ENCODE results near the gene TOGARAM2.
"Not testable (repeated sequence)": the region's sequence is repeated elsewhere in the genome, so short reads cannot be mapped to it uniquely, and the experiment has no call there.

TOGARAM2 gene

DNA sequence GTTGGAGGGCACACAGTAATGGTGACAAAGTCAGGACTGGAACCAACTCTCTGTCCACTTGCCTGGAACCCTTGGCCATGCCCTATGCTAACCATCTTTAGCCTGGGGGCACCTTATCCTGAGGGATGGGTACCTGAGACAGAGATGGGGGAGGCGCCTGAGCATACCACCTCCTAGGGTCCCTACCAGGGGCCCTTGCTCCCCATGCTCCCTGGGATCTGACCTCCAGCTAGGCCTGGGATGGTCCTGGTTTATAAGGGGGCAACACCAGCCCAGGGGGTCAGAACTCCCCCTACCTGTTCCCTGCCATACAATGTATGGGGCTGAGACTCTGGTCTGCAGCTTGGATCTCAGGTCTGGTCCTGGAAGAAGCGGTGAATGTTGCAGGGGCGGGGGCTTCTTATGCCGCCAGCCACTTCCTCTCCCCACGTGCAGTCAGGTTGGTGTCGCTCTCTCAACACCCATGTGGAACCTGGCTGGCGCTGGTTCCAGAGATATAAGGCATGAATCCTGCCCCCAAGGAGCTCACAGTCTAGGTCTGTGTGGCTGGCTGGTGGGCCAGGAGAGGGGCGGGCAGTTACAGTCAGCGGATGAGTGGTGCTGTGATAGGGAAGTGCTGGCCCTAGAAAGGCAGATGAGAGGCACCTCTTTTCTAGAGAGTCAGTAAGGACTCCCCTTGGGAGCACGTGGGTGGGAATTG is 3.8 kb upstream of the TOGARAM2 start:
- DNase-seq (ENCODE audit: low read depth, low spot score): no peak

DNA sequence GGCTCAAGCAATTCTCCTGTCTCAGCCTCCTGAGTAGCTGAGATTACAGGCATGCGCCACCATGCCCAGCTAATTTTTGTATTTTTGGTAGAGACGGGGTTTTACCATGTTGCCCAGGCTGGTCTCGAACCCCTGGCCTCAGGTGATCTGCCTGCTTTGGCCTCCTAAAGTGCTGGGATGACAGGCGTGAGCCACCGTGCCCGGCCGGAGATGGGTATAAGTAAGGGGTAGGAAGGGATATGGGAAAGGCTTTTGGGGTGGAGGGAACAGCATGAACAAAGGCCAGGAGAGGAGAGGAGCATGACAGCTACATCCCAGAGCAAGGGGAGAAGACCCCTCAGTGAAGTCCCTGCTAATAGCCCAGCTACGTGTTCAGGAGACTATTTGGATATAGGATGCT is 3.1 kb upstream of the TOGARAM2 start:
- not testable (repeated sequence) for DNase-seq (ENCODE audit: low read depth, low spot score)

DNA sequence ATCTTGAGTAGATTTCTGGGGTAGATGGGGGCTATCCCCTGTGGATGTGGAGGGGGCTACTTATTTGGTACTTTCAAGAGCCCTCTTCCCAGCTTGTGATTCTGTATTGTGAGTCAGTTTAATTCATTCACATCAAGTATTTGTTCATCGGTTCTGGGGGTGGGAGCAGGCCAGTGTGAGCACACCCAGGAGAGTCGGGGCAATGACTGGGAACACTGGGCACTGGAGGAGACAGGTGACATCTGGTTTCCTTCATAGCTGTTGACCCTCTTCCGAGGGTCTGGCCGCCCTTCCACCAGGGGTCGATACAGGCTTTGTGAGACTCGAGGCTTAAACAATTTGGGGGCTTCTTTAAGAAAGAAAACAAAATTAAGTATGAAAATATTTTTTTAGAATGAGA is 2.5 kb upstream of the TOGARAM2 start:
- no peak for DNase-seq (ENCODE audit: low read depth, low spot score)

DNA sequence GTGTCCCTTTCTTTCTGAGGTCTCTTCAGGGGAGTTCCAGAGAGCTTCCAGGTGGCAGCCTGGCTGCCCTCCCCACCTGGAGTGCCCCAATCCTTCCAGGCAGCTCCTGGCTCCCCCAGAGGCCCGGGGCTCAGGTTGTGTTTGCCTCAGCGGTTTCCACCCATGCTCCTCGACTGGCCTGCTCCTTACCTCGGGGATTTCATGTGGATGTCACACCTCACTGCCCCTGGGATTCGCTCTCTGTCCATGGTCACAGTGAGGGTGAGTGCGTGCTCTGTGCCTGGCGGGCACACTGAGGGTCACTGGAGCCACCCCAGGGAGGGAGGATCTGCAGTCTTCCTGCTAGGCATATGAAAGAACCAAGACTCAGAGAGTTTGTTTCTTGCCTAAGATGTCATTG is 2.1 kb upstream of the TOGARAM2 start:
- no peak for DNase-seq (ENCODE audit: low read depth, low spot score)

DNA sequence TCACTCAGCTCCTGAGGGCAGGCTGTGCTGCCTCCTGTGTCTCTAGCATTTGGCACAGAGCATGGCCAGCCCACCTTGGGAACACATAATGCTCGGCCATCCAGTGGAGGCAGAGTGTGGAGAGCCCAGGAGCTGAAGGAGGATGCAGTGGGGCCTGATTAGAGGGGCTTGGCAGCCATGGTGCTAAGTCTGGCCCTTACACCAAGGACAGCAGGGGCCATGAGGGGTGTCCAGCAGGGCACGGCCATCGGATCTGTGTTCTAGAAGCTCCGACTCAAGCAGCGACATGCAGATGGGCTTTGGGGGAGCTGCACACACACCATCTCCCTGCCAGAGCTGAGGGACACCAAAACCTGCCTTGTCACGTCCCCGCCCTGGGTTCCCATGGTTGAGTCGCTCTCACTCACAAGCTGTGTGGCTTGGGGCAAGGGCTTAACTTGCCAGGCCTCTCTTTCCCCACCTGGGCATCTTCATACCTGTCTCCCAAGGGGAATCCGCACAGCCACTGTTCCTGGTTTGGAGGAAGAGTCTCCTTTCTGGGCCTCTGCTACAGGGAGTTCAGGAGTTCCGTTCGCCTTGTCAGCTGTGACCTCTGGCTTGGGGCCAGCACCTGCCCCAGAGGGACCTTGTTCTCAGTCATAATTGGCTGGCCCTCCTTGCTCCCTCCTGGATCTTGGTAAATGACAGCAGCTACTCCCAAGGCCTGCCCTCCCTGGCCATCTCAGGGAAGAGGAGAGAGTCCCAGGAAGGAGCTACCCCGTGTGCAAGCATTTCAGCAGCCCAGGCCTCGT is 1.3 kb upstream of the TOGARAM2 start:
- DNase-seq (ENCODE audit: low read depth, low spot score): no peak

DNA sequence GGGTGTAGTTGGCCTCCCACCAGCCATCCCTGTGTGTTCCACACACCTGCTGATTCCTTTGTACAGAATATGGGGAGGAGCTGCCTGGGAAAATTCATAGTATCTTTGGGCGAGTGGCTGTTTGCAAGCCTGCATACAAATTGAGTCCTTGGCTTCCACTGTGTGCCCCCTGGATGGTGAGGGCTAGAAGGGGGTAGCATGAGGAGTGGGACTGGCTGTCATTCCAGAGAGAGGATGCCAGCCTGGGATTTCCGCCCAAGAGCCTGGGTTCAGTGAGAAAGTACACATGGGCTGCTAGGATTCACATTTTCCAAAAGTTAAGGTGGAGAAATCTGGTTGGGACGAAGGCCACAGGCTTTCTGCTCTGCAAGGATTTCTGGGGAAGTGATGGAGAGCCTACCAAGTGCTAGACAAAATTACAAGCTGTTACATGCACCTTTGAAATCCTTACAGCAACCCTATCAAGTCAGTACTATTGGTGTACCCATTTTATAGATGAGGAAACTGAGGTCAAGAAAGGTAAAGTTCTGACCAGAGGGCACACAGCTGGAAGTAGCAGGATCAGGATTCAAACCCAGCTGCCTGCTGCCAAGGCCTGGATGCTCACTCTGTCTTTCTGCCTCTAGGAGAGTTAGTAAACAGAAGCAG is 606 bp upstream of the TOGARAM2 start:
- no peak for DNase-seq (ENCODE audit: low read depth, low spot score)

DNA sequence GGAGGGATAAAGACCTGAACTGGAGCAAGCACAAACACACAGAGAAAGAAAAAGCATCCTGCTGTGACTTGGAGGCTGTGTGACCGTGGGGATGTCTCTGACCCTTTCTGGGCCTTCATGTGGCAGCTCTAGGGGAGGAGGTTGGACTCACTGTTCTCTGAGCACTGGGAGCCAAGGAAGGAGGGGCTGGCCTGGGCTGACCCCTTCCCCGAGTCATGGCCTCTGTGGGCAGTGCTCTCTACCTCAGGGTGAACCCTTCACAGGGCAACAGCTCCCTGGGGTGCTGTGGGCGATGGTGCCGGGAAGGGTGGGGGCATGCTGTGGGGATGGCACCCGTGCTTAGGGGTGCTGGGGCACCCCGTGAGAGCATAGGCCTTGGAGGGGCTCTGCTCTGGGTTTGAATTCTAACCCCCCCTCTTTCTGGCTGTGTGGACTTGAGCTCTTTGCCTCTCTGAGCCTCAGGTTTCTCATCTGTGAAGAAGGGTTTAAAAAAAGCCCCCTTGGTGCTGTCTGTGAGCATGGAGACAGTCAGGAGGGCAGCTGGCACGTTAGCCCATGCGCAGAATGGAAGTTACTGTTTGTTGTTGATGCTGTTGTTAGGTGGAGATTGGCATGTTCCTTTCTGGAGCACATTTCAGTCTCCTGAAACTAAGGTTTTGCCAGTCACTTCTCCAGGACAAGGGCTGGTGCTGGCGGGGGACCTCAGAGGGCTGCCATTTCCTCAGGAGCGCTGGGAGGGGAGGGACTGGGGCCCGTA is 700 bp downstream of the TOGARAM2 start:
- no peak for DNase-seq (ENCODE audit: low read depth, low spot score)

DNA sequence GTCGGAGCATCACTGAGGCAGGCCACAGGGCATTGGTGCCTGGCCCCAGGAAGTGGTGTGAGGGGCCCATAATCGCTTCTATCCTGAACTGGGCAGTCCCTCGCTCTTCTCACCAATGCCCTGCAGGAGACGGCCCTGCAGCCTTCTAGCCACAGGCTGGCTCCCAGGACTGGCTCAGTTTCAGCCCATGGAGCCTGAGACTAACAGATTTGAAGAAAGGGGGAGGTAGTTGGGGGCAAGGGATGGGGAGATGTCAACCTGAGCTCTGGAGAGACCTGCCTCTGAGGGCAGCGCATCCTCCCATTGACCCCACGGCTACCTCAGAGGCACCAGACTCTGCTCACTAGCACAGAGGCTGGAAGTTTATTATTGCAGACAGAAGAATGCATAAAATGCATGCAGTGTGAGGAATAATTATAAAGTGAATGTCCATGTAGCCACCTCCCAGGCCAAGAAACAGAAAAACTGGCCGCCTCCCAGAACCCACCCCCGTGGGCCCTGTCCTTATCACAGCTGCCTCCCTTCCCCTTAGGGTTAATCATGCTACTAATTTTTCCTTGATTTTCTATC is 1.4 kb downstream of the TOGARAM2 start:
- DNase-seq (ENCODE audit: low read depth, low spot score): no peak

DNA sequence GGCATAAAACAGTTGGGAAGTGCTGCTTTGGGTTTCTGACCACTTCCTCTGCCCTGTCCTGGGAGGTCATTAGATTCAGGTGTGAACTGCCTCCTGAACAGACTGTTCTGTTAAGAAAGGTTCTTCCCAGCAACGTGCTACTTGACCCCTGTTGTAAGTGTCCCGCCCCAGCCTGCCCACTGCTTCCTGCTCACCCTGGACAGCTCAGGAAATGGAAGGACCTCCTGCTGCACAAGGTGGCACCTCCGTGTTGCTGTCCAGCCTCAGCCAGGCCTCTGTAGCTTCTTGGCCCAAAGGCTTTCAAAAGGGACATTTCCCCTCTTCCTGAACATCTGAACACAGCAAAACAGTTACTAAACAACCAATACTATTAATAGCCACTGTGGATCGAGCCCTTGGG is 5.3 kb downstream of the TOGARAM2 start:
- DNase-seq (ENCODE audit: low read depth, low spot score): no peak

DNA sequence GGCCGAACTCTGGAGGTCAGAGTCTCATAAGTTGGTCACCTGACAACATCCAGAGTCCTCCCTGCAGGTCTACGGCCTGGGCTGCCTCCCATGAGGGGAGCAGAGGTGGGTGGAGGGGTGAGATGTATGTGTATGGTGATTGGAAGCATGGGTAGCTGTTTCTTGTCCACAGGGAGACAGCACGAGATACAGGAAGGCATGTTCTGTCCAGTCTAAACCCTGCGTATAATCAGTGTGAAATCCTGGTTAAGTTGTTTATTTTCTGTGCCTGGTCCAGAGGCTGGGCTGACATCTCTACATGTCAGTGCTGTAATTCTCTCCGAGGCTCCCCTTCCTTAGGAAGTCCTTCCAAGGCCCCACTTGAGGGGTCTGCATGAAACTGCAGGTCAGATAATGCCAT is 8.9 kb downstream of the TOGARAM2 start:
- DNase-seq (ENCODE audit: low read depth, low spot score): no peak

DNA sequence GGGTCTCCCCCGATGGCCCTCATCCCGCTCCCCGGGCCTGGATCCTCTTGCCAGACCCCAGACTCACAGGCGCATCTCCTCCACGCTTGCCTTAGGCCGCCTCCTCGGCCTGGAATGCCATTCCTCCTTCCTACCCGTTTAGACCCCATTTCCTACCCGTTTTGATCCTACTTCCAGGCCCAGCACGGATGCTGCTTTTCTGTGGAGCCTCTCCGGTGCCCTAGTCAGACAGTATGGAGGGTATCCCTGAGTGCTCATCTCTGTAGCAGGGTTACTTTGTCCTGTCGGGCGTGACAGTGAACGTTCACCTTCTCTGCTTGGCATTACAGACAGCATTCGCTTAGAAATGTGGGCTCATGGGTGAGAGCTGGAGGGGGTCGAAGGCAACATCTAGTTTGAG is 9.3 kb downstream of the TOGARAM2 start:
- DNase-seq (ENCODE audit: low read depth, low spot score): no peak

DNA sequence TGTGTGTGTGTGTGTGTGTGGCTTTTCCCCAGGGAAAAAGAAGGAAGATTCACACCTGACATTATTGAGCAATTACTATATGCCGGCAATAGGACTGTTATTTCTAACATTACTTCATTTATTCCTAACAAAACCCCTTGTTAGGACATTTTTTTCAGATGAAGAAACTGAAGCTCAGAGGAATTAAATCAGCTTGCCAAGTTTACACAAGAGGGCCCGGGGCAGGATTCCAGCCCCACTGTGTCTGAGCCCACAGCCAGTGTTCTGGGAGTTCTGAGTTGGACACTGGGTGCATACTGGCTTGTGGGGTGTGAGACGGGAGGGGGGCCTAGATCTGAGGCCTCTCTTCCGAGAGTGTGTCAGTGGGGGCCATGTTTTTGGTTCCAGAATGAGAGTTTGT is 9.9 kb downstream of the TOGARAM2 start:
- DNase-seq (ENCODE audit: low read depth, low spot score): no peak

DNA sequence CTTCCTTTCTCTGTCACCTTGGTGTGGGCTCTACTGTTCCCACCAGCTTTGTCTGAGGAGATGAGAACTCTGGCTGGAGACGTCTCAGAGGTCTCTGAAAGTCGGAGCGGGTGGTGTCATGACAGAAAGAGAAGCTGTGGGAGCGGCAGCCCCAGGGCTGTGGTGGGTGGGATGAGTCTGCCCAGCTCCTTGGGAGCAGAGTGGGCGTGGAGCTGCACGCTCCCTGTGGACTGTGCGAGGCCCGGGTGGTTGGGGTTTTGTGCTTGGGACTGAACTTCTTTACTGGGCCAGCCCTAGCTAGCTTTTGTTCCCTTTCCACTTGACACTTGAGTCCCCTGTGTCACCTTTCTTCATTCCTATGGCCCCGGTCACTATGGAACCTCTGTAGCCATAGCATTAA is 10.4 kb downstream of the TOGARAM2 start:
- no peak for DNase-seq (ENCODE audit: low read depth, low spot score)

DNA sequence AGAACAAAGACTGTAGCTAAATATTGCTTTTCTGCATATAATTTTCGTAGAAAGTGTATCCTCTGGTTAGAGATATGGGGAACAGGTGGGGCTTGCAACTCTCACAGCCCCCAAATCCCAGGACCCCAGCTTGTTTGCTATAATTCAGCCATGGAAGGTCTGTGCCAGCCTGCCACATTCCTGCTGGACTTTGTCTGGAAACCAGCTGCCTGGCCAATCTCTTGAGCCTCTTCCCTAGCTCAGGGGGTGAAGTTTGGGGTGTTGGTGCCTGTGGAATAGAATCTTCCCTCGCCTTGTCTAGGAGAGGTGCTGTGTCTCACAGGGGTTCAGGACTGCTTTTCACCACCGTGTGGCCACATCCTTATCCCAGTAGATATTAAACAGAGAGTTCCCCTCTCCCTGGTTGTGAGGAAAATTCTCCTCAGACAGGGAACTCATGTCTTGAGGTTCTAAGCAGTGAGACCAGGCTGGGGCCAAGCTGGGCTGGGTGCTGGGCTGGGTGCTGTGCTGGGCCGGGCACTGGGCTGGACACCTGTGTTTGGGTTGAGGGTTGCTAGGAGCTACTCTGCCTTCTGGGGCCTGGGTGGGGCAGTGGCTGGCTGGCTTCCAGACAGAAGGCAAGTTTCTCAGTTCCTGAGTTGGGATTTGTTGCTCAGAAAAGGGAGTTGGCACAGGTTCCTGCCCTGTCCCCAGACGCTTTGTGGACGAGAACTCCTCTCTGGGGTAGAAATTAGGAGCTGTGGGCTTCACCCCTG is 12.3 kb downstream of the TOGARAM2 start:
- DNase-seq (ENCODE audit: low read depth, low spot score): no peak

DNA sequence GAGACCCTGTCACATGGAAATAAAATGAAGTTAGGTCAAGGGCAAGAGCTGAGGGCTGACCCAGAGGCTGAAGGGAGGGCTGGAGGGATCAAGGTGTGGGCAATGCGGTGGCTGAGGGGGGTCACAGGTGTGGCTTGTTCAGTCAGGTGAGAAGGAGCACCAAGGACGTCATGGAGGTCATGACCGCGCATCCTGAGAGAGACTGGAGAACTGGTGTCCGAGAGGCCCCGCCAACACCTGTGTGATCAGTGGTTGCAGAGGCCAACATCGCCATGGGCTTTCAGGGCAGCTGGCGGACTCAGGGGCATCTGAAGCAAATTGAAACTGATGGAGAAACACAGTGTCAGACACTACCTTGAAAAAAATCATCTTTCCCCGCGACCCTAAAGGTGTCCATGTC is 13.0 kb downstream of the TOGARAM2 start:
- DNase-seq (ENCODE audit: low read depth, low spot score): no peak

DNA sequence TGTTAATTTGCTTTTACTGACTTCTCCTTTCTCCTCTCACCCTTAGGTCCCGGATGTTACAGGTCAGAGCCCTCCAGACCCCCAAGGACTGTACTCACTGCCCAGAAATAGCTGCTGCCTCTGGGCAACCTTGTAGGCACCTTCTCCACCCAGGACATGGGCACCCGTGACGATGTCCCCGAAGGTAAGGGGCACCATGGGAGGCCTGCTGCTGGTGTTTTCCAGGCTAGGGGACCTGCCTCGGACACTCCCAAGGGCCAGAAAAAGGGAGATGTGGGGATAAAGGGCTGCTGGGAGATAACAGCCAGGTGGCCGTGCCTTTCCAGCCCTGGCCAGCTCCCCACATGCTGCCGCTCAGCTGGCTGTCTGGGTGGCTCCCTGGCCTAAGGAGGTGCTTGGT is 13.6 kb downstream of the TOGARAM2 start:
- DNase-seq (ENCODE audit: low read depth, low spot score): no peak

DNA sequence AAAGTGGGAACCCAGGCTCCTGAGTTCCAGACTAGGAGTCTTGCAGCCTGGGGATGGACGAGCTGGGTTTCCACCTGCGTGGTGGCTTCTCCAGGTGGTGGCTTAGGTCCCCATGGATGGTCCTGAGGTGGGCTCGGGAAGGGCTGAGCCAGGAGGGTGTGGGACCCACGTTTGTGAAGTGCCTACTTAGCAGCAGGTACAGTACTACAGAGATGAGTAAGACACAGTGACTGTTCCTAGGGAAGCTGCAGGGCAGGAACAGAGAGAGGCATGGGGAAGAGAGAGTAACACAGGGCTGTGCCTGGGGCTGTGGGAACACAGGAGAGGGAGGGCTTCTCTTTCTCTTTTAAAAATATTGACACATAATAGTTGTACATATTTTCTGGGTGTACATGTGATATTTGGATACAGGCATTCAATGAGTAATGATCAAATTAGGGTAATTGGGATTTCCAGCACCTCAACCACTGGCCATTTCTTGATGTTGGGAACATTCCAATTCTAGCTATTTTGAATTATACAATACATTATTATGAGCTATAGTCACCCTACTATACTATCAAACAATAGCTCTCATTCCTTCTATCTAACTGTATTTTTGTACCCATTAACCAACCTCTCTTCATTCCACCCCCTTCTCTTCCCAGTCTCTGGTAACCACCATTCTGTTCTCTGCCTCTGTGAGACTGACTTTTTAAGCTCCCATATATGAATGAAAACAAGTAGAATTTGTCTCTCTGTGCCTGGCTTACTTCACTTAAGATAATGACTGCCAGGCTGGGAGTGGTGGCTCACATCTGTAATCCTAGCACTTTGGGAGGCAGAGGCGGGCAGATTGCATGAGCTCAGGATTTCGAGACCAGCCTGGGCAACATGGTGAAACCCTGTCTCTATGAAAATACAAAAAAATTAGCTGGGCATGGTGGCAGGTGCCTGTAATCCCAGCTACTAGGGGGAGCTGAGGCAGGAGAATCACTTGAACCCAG is 15.0 kb downstream of the TOGARAM2 start:
- DNase-seq (ENCODE audit: low read depth, low spot score): no peak

DNA sequence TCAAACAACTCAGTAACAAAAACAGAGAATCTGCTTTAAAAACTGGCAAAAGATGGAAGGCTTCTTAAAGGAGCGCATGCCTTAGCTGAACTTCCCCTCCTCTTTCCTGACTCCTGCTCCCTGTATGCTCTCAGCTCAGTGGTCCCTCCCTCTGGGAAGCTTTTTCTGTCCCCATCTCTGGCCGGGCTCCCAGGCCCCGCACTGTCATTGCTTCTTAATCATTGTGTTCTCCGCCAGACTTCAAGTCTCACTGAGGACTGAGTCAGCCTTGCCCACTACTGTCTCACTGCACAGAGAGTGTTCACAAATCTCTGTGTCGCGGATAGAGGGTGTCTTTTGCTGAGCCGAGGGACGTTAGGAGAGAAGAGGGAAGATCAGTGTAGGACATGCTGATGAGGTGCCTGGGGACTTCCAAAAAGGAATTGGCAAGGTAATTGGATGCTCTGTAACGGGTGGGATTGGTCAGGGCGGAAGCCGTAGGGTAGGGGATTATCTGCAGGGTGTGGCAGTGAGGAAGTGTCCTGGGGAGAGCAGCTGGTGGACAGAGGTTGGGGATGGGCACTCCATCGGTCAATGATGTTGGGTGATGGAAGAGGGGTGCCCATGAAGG is 16.2 kb downstream of the TOGARAM2 start:
- no peak for DNase-seq (ENCODE audit: low read depth, low spot score)
